IPS DF 4.7 (cell line): ENCODE data around the gene PTK6.

Experiments
- DNase-seq: peaks from one replicate; pipeline ENCODE4 v3.0.0-alpha.2; 2013; ENCODE audit warnings: low spot score; ENCODE audit errors: extremely low read depth

Gene PTK6

GRCh38 chr20:63508072-63508768, 29.0 kb downstream of the PTK6 start:
- DNase-seq: no peak

GRCh38 chr20:63507083-63507743, 30.0 kb downstream of the PTK6 start:
- no peak for DNase-seq

GRCh38 chr20:63505723-63506122, 31.5 kb downstream of the PTK6 start:
- DNase-seq: no peak

GRCh38 chr20:63505281-63505680, 31.9 kb downstream of the PTK6 start:
- DNase-seq: no peak

GRCh38 chr20:63504642-63505041, 32.5 kb downstream of the PTK6 start:
- no peak for DNase-seq

GRCh38 chr20:63503524-63503923, 33.7 kb downstream of the PTK6 start:
- DNase-seq: no peak

- DNase-seq: no peak
Measured at GRCh38 chr20:63502671-63503172, 34.5 kb downstream of the PTK6 start.

GRCh38 chr20:63501818-63502670, 35.1 kb downstream of the PTK6 start:
- DNase-seq: no peak

- no peak for DNase-seq
Measured at GRCh38 chr20:63500902-63501817, 36.0 kb downstream of the PTK6 start.

GRCh38 chr20:63500151-63500901, 36.9 kb downstream of the PTK6 start:
- no peak for DNase-seq

- DNase-seq: no peak
Measured at GRCh38 chr20:63499338-63499969, 37.7 kb downstream of the PTK6 start.

GRCh38 chr20:63498960-63499337, 38.2 kb downstream of the PTK6 start, which contains the start of gene EEF1A2:
Gene EEF1A2, minus strand, starts transcription at chr20:63499083. Its CDS starts 1,320 bp downstream, at chr20:63497763.
- DNase-seq: no peak

GRCh38 chr20:63497946-63498935, 38.9 kb downstream of the PTK6 start:
- no peak for DNase-seq

- no peak for DNase-seq
Measured at GRCh38 chr20:63497138-63497945, 39.8 kb downstream of the PTK6 start.

GRCh38 chr20:63496596-63497120, 40.5 kb downstream of the PTK6 start:
- no peak for DNase-seq

- no peak for DNase-seq
Measured at GRCh38 chr20:63495741-63496595, 41.2 kb downstream of the PTK6 start.
